GM19372 (cell line): ENCODE results near the gene VAMP2.
"Not testable (repeated sequence)": the region's sequence is repeated elsewhere in the genome, so short reads cannot be mapped to it uniquely, and the experiment has no call there.

Experiments
- ATAC-seq: cut with Tn5 transposase; IDR thresholded peaks from one replicate; pipeline ENCODE4 v1.9.1; 2021; ENCODE audit warnings: mild to moderate bottlenecking, low read depth, moderate library complexity; ENCODE audit not compliant: unreplicated experiment

Gene VAMP2

DNA sequence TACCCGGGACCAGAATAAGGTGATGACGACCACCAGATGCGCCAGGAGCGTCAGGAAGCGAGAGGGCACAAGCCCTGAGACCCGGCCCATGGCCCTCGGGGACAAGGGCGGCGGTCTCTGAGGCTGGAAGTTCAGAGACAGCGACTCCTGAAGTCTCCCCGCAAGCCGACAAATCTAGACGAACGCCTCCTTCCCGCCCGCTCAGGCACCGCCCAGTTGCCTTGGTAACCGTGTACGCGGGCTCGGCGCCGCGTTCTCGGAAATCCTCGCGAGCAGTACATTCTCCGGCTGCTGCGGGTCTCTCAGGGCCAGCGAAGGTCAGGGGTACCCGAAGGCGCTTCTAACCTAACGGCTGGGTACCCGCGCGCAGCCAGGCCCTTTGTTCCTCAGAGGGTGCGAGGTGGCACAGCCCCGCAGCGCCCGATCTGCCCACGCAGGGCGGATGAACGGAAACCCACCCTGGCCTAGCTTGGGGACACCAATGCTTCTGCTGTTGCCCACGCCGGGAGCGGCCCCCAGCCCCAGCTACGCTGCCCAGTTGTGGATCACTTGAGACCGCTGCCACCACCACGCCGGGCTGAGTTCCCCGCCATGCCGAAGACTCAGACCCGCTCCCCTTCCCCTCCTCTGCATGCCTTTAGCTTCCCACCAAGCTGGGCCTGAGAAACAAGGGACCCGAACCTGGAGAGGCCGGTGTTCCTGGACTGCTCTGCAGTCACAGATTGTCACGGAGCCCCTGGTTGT is 13.6 kb upstream of the VAMP2 start, which contains the start of gene TMEM107:
TSS of gene TMEM107 (minus strand) at position 184 of the 744 bp plus-strand sequence. CDS start at position 90, 94 bp downstream.
- ATAC-seq = no peak

DNA sequence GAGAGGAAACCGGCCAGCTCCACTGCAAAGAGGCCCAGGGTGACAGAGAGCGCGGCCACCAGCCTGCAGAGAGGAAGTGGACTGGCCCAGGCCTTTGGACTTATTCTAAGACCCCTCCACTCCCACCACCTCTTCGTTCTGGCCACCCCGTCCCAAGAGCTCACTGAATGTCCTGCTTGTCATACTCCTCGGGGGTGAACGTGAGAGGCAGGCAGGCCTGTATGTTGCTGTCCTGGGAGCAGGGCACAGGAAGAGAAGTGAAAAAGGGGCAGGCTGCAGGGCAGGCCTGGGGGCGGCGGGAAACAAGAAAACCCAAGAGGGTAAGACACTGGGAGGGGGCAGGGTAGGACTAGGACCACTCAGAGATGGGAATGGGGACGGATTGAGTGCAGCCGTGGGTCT is 13.0 kb upstream of the VAMP2 start:
- ATAC-seq = no peak

DNA sequence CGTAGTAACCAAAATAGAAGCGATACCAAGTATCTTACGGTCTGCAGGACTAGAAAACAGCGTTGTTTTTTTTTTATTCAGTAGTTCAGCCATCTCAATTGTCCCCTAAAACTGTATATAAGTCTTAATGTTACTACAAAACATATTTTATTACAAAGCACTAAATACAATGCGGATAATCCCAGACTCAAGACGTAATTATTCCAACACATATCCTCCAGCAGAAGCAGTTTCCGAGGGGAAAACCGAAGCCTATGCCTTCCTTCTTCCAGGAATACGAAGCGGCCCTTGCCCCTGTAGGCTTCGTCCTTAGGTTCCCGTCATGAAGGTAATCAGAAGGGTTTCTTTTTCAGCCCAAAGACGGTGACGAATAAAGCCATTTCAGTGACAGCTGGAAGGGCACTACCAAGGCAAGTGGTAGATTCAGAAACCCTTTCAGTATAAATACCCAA is 11.1 kb upstream of the VAMP2 start:
- ATAC-seq = no peak

DNA sequence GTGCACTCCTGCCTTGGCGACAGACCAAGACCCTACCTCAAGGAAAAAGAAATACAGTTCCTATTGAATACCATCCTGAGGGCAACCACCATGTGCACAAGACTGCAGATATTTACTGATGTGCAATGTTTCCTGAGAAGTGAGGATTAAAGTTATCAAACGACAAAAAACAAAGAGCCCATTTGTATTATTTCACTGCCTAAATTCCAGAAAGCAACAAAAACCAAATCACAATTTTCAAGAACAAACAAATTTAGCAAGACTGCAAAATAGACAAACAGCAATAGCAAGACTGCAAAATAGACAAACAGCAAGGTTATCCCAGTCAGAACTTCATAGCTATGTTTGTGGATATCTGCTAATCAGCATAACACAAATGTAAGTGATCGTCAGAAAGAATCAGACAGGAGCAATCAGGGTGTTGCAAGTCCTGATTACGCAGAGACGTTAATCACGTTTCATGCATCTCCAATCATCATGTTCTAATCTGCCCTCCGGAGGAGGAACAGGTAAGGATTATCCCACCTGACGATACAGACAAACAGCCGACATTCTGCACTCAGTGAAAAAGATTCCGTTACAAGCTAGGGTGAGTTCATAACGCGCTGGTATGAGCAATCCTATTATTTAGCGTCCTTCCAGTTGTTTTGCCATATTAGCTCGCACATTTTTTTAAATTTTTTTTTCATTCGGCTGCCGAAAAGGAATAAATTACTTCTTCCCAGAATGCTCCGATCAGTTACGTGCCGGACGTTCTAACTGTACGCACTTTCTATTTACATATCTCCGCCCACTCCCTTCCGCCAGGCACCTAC is 10.5 kb upstream of the VAMP2 start:
- ATAC-seq = peak; percentile 67

DNA sequence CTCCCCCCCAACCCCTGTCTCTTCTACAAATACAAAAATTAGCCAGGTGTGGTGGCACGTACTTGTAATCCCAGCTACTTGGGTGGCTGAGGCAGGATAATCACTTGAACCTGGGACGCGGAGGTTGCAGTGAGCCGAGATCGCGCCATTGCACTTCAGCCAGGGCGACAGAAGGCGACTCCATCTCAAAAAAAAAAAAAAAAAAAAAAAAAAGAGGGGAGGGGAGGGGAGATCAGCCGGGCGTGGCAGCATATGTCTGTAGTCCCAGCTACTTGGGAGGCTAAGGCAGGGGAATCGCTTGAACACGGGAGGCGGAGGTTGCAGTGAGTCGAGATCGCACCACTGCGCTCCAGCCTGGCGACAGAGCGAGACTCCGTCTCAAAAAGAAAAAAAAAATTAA is 7.4 kb upstream of the VAMP2 start:
- not testable (repeated sequence) for ATAC-seq

DNA sequence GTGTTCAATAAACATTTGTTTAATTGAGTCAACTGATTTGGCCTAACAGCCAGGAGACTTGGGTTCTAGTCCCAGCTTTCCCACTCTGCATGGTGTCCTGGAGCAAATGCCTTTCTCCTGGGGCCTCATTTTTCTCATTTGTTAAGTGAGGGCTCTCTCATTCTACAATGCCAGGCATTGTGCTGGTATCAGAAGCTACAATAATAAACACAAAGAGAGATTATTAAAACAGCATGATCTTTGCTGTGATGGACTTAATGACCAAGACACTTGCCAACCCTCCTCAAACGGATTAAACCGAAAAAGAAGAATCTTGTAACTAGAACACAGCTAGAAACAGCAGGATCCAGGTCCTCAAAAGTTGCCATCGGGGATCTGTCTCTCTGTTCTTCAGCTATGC is 4.8 kb upstream of the VAMP2 start:
- ATAC-seq = no peak

DNA sequence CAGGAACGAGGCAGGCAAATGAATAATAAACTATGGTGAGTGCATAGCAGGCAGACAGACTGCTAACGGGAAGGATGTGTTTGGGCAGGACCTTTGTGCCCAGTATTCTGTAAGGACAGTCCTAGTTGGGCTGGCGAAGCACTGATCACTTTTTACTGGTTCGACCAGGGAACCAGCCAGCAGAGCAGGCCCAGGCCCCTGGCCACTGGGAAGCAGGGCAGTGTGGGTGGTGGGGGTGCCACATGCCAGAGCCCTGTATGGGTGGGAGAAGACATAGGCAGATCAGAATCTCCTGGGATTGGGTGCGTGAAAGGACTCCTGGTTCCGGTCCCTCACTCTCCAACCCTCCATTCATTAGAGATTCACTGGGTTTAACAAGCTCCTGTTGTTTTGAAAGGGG is 4.0 kb upstream of the VAMP2 start:
- ATAC-seq = no peak

DNA sequence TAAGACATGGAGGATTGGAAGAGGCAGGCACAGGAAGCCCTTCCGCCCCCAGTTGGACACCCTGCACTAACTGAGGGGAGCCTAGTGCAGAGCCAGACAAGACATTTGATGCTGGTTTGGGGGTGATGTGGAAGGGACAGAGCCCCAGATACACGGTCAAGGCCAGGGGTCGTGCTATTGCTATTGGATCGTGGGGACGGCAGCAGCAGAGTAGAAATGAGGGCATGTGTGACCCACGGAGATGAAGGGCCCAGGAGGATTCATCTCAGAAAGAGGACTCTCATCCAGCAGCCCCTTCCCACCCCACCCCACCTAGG is 2.0 kb upstream of the VAMP2 start:
- no peak for ATAC-seq

DNA sequence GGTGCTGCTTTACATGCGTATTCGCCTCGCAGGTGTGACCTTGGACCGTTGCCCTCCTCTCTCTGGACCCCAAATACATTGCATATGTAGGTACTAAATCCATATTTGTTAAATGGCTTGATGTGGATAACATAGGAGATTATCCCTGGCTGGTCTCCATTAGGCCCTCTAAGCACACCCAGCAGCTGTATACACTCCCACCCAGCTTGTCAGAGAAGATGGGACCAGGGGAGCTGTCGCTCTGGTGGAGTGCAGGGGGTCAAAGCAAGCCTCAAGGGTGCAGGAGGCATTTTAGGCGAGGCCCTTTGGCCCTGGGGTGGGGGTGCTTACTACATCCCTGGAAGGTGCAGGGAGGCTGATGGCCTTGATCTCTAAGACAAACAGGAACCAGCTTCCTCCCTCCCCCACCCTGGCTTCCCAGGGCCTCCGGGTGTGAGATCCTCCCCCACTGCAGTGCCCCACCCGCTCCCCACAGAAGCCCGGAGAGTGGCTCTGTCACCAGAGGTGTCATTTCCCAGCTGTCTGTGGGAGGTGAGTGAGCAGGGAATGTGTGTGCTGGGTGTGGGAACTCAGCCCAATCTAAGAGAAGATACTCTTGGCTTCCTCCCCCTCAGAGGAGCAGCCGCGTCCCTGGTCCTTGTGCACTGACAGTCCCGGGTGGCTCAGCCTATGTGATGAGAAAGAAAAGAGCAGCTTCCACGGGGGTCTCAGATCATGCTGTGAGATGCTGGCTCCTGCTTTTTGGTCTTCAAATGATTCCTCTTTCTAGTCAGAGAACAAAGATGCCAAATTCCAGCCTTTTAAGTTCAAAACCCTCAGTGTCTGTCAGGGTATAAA is 1.4 kb upstream of the VAMP2 start:
- ATAC-seq = no peak

DNA sequence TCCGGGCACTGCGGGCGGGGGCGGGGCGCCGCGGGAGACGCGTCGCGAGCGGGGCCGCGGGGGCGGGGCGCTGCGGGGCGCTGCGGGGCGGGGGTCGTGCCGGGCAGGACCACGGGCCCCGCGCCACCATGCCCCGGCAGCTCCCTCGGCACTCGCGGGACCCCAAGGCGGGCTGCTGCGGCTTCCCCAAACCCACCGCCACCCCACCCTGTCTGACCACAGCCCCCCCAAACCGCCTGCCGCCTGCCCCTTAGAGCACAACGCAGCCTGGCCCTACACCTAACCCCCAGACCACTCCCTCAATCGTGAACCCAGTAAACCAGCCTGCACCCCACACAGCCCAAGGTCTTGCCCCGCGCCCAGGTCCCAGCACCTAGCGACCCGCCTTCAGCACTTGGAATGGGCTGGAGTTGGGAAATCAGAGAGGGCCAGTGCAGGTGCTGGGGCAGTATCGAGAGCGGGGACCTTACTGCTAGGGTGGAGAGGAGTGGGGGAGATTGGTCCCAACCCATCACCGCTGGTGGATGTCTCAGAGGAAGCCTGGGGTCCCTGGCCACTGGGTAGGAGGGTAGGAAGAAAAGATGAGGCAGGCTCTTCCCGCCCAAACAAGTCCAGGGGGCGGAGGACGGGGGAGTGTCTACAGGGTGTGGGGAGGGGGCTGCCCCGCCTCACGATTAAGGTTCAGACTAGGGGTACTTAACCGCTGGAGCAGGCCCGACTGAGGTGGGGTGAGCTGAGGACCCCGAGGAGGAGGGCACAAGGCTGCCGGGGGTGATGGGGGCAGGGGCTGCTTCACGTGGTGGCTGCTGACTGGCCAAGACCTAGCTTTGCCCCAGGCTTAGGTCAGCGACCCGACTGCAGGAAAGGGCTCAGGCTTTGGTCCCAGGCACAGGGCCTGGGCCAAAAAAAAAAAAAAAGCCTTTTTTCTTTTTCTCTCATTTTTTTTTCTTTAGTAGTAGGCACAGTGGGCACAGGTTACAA is 539 bp upstream of the VAMP2 start:
- no peak for ATAC-seq

DNA sequence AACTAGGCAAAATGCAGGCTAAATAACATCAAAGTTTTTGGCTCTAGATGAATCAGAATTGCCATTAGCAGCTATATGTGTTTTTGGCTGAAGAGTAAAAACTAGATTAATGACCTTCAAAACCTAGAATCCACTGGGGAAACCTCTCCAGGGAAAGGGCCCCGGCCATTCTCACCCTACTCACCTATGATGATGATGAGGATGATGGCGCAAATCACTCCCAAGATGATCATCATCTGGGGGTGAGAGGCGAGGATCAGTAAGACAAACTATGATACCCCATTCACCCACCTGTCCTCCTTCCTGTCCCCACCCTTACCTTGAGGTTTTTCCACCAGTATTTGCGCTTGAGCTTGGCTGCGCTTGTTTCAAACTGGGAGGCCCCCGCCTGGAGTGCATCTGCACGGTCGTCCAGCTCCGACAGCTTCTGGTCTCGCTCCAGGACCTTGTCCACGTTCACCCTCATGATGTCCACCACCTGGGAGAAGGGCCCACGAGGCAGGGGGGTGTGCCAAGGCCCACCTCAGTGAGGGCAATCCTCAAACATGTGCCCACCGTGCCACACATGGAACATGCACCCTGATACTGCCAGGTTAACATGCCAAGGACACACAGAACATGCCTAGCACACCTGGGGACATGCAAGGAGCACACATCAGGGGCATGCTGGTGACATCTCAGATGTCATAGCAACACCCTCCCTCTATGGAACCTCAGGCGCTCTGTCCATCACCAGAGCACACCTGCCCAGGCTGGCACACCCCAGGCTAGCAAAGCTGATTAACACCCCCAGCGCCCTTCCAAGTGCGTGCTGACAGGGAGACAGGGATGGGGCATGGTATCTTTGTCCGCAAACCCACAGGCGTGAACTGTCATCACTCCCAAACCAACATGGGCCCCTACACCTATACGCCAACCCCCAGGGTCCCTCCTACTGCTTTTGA is 1.2 kb downstream of the VAMP2 start:
- ATAC-seq = no peak

DNA sequence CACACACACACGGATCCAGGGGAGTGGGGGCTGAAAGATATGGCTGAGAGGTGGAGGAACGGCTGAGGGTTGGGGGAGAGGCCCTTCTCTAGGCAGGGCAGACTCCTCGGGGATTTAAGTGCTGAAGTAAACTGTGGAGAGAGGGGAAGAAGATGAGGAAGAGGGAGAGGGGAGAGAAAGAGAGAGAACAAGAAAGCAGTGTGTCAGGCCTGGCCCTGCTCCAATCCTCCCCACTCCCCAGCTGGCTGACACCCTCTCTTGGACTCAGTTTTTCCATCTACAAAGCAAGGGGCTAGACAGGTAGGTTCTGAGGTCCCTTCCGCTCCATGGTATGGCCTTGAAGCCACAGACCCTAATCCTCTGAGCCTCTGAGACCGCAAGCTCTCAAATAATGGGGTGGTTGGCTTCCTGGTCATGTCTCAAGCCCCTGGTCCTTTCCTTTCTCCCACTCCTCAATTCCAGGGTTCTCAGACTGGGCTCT is 2.0 kb downstream of the VAMP2 start:
- ATAC-seq = no peak

DNA sequence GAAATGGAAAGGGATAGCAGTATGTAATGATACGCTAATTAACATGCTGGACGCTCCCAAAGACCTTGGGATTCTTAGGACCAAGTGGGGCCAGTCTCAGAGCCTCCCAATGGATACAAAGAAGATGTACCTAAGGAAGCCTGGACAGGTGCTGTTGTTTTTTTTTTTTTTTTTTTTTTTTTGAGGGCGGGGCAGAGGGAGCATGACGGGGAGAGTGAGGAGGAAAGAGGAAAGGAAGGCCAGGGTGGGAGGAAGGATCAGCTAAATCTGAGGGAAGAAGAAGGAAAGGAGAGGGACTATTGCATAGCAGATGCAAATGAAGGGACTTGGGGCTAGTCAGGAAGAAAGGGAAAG is 2.5 kb downstream of the VAMP2 start:
- no peak for ATAC-seq

DNA sequence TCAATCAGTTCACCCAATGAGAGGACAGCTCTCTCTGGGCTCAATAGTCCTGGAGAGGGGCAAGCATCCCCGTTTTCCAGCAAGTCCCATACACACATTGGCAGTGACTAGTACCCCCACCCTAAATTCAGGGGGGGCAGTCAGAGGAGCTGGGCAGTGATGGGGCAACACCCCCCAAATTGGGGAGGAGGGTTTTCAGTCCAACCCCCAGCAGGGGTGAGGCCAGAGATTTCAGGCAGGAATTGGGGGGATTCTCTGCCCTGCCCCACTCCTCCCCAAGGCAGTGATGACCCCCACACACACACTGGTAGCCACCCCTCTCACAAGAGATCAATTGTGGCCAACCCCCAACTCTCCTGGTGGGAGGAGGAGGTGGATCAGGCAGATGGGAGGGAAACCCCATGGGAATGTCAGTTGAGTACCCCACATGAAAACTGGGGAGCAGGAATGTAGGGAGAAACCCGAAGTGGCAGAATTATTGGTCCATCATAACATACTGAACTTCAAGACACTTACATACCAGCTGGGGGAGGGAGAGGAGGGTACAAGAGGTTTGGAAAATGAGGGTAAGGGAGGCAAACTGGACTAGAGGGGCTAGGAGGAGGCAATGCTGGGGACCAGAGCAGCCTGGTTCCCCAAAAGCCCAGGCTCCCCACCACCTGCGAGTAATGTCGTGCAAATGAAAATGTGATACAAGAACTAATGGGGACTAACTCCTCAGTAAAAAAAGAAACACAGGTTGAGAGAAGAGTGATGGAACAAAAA is 3.1 kb downstream of the VAMP2 start:
- no peak for ATAC-seq

DNA sequence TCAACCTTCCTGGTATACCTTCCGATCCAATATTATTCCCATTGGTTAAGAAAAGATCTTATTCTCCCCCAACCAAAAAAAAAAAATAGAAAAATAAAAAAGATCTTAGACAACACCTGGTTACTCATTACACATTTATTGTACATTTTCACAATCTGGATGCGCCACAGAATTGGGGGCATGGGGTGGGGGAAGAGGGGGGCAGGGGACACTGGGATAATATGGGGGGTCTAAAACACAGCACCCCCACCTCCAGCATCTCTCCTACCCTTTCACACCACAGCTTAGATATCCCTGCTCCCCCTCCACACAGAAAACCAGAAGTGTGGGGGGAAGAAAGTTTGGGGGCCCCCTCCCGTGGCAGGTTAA is 3.7 kb downstream of the VAMP2 start:
- ATAC-seq = no peak

DNA sequence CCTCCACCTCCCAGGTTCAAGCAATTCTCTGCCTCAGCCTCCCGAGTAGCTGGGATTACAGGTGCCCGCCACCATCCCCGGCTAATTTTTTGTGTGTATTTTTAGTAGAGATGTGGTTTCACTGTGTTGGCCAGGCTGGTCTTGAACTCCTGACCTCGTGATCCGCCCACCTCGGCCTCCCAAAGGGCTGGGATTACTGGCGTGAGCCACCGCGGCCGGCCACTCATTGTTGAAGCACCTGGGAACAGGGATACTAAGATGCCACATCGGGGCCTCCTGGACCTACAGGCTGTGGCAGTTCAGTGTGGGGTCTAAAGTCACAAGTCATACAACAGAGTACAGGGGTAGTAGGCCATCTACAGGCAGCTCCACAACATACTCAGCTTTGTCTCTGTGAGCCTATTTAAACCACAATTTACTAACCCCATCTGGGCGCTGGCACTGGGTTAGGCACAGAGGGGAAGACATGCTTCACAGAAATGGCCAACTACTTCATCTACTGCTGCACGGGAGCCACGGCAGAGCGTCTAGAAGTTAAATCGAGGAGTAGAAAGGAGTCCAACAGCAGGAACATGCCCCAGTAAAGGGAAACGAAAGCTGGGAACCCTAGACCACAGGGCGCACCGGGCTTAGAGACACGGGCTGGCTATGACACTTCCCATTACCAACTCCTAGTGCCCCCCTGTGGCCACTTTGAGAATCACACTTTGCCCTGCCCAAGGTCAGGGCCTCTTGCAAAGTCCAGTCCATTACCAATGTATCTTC is 4.3 kb downstream of the VAMP2 start:
- no peak for ATAC-seq

DNA sequence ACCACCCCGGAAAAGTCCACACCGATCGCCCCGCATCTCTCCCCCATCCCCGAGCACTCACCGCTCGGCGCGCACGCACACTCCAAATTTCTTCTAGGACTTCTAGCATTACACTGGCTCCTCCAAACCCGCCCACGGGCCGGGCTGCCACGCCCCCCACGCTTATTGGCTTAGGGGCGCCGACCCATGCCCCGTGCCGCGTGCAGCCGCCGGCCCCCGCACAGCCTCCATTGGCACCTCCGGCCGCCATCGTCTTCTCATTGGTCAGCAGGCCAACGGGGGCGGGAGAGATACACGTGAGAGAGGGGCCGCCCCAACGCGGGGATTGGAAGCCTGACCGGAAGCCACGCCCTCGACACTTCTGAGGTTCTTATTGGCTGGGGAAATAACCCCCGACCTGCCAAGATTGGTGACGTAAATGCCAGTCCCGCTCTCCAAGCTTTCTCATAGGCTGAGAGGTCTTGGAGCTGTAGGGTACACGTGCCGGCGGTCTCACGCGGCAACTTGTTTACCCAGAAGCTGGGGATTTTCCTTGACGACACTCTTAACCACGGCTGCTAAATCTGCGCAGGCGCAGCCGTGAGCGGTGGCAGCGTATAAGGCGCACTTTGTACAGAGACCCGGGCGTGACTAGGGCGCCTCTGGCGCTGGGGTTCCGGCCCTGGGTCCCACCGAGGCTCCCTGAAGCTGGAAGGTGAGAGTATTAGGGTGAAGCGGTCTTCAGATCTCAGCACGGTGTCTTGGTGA is 6.3 kb downstream of the VAMP2 start:
- ATAC-seq = peak; percentile 85
